GM19324 (cell line): ENCODE measurements around the gene RNASE8.

Experiments used
- ATAC-seq: cut with Tn5 transposase; IDR thresholded peaks from one replicate; pipeline ENCODE4 v1.9.1; 2021; ENCODE audit warnings: mild to moderate bottlenecking, moderate library complexity; ENCODE audit not compliant: unreplicated experiment, low FRiP score

Gene RNASE8

GRCh38 chr14:21050597-21050996 is 7.0 kb upstream of the RNASE8 start:
- no peak for ATAC-seq

DNA sequence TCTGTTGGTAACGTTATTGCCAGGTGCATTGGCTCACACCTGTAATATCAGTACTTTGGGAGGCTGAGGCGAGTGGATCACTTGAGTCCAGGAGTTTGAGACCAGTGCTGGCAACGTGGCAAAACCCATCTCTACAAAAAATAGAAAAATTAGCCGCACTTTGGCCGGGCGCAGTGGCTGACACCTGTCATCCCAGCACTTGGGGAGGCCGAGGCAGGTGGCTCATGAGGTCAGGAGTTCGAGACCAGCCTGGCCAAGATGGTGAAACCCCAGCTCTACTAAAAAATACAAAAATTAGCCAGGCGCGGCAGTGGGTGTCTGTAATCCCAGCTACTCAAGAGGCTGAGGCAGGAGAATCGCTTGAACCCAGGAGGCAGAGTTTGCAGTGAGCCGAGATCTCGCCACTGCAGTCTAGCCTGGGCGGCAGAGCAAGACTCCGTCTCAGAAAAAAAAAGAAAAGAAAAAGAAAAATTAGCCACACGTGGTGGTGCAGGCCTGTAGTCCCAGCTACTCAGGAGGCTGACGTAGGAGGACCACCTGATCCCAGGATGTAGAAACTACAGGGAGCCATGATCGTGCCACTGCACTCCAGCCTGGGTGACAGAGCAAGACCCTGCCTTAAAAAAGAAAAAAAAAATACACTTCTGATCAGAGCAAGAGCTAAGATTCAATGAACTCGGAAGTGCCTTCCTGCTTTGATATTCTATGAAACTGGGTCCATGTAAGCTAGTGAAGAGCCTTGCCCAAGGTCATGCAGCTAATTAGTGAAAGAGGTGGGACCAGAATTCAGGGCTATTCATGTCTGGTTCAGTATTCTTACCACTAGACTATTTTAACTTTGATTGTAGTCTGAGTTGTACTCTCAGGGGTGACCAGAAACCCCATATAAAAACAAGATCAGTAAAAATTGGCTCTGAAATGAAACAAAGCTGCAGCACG is 4.2 kb upstream of the RNASE8 start:
- no peak for ATAC-seq

DNA sequence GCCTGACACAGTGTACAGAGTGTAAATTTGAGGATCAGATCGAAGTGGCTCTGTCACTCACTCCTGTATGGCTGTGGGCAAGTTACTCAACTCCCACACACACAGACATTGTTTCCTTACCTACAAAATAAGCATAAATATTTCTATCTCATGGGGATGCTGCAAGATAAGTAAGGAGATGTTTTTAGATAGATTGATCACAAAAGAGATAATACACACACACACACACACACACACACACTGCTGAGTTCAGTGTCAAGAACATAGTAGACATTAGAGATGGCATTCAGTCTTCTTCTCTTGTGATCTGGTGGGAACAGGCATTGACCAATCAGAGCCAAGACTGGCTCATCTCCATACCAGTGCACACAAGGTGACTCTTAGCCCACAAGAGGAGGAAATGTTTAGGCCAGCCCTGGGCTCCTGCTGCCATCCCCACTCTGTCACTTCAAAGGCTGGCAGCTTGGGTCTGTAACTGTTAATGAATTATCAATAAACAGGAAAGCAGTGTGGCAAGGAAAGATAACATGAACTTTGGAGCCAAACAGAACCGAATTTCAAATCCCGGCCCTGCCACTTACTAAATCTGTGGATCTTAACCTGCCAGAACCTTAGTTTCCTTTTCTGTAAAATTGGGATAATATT is 3.4 kb upstream of the RNASE8 start:
- ATAC-seq, result no peak

GRCh38 chr14:21054768-21055145 is 2.9 kb upstream of the RNASE8 start:
- ATAC-seq, result no peak

- ATAC-seq, result no peak
Measured at GRCh38 chr14:21055432-21056117, 2.0 kb upstream of the RNASE8 start.

GRCh38 chr14:21056520-21057163 is 980 bp upstream of the RNASE8 start:
- ATAC-seq, result no peak

DNA sequence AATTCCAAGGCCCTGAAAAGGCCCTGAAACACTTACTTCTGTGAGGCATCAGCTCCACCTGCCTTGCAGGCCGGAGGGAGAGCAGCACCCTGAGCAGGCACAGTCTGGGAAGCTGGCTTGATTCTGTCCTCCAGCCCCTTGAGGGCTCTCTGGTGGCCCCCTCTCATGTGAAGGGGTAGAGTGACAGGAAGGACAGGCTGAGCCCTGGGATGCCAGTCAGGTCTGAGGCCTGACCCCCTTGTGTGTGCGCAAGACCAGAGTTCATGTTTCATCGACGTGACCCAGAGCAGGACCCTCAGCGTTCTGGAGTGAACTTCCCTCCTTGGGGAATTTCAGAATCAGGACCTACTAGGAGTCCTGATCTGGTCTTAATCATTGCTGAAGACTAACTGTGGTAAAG is 1.3 kb downstream of the RNASE8 start:
- no peak for ATAC-seq

DNA sequence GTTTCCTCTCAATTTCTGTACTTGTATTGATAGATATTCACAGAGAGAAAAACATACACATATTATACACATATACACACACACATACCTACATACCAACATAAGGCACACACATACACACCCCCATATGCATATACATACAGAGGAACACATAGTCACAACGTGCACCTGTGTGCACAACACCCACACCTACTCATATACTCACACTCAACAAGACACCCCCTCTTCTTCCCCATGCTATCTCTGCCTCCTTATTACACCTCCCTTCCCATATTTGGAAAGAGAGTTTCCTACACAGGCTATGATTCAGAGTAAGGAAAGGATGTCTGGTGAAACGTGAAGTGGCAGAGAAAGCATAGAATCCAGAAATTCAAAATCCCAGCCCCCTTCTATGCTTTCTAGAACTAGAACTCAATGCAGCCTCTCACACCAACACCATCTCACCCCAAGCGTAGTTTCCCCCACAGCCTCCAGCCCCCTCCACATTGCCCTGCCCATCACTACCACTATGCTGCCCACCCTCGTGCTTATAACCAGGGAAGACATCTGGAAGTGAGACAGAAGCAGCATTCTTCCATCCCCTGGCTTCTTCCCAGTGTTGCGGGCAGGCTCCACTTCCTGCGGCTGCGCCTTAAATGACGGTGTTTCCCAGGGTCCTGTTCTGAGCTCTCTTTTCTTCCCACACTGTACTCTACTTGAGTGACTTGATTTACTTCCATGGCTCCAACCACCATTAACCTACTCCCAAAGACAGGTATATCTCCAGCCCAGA is 2.4 kb downstream of the RNASE8 start:
- ATAC-seq, result no peak

DNA sequence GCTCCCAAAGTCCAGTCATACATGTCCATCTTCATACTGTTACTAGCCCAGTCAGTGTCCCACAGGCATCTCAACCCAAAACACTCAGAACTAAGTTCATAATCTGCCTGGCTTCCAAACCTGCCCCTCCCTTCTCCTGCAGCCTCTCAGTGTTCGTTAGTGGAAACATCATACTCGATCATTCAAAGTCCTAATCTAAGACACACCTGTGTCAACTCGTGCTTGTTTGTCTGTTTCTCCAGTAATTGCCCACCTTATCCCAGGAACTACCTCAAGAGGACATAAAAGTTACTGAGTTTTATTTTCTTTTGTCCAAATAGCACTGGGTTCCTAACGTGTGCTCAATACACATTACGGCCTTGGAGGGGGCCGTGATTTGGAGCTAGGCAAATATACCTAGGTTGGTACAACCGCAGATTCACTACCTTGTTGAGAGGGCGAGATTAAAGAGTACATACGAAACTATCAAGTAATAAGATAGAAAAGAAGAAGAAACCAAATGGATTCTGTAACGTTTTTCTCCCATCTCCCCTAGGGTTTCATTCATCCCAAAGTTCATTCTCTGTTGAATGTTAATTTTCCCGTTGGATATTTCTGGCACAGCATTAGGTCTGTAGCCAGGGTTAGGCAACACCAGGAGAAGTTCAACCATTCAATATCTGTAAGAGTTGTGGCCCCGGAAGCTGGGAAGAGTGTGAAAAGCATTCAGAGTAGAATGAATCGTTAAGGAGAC is 3.2 kb downstream of the RNASE8 start:
- no peak for ATAC-seq

DNA sequence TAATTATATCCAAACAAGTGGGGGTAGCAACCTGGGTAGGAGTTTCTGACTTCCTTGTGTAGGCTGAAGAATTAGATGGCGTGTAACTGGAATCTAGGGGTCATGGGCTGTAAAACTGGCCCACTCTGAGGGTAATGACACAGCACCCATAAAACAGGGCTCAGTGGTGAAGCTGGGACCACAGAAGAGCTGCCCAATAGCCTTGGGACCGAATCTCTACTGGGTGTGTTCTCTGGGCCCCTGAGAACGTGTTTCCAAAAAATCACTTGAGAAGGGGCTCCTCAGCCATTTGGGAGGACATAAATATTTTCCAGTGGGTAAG is 3.7 kb downstream of the RNASE8 start:
- no peak for ATAC-seq

- ATAC-seq, result no peak
Measured at GRCh38 chr14:21063479-21063878, 5.9 kb downstream of the RNASE8 start.

GRCh38 chr14:21066882-21067502 is 9.4 kb downstream of the RNASE8 start:
- no peak for ATAC-seq

GRCh38 chr14:21068521-21069387 is 11.1 kb downstream of the RNASE8 start:
- no peak for ATAC-seq

DNA sequence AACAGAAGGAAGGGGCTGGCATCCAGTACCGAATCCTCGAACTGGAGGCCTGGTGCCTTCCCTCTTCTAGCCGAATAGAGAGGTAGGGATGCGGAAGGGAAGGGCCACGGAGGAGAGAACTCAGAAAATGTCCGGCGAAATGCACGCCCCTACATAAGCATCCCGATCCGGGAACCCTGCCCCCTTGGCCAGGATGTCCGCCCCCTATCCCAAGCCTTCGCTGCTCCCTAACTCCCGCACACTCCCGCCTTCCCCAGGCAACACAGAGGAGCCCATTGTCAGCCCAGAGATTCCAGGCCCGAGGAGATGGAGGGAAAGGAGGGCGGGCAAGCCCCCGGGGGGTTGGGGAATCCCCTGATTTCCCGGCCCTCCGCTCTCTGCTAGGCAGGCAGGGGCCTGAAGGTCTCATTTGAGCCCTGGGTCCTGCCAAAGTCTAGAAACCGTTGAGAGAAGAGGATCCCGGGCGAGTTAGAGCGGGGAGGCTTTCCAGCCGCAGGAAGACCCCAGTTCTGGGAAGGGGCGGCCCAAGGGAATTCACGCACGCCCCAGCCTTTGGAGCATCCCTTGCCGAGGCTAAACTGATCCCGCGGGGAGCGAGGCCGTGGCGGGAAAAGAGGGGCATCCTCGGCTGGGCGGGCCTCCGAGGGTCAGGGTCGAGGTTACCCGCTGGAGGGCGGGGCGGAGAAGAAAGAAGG is 11.9 kb downstream of the RNASE8 start:
- ATAC-seq, result no peak

DNA sequence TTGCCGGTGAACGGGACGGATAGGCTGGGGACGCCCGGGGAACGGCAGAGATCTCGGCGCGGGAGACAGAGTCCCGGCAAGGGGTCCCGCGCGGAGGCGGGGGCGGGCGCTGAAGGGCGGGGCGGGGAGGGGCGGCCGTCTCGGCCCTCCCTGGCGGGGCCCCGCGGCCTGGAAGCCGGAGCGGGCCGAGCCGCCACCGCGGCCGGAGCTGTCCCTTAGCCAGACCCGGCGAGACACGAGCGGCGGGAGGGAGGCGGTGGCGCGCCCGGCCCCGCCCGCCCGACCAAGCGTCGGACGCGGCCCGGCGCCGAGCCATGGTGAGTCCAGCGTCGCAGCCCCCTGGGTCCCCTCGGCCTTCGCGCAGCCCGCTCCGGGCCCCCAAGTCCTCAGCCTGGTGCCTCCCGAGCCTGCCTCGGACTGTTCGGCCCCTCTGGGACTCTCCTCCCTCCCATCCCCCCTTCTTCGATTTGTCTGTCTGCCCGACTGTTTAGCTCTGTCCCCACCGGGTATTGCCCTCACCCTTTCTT is 12.5 kb downstream of the RNASE8 start, which contains the start of gene ARHGEF40:
ARHGEF40 (plus strand) TSS at position 222 of the 527 bp plus-strand sequence; CDS start at position 315, 93 bp downstream.
- peak; percentile 33 for ATAC-seq

DNA sequence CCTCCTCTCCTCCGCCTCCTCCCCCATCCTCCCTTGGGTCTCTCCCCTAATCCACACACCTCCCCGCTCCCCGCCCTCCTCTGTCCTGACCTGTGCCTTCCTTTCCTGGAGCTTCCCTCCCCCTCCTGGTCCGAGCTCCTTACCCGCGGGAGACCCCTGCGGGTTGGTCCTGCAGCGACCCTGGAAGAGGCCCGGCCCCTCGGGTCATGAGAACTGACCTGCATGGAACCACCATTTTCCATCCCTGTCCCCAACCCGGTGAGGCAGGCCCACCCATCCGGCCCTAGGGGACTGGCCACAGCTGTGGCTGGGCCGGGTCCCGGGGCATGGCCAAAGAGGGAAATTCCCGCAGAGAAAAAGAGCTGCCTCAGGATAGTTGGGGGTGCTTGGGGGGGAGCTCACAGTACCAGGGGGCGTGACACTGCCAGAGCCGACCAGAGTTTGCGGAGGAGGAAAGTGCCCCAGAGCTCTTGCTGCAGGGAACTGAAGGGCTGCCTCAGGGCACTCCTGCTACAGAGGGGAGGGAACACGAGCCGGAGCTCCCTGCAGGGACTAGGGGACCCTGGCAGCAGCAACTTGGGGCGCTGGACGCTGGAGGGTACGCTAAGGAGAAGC is 13.1 kb downstream of the RNASE8 start:
- no peak for ATAC-seq
